ENCODE results near the gene SV2B.

DNA sequence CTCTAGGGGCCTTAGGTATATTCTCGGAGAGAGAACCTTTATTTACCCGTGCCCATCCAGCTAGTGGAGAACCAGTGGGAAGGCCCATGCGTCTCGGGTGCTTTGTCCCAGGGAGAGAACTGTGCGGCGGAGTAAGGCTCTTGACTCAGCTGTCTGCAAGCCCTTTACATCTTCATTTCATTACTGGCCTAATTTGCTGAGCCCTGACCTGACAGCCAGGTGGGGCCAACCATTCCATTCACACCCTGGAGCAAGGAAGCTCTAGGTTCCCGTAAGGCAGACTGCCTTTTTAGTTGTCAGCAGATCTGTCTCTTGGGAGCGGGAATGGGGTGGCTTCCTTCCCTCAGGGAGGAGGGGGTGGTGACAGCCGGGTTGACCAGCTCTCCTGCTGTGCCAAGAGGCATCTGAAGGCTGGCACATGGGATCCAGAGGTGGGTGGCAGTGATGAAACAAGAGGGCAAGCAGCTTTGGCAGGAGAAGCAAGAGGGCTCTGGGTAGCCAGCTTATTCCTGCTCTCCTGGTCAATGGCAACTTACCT lies 36.4 kb downstream of the SV2B start:
- no peak for TF ChIP-seq CTCF (IDR thresholded peaks at IDR 0.05)
- no peak for TF ChIP-seq POLR2A (IDR thresholded peaks at IDR 0.05)

Measured in upper lobe of left lung (tissue), 4 donors.